Stimulated activated CD8-positive, alpha-beta memory T cell treated with anti-CD3 and anti-CD28 coated beads, Interleukin-12 subunit alpha, Interleukin-12 subunit beta, amount 100 ng/mL, for 1 hour (primary cell): ENCODE data around the gene HOXC9.

Source experiments
- DNase-seq: peaks from one replicate; pipeline ENCODE4 v3.0.0-alpha.2; 2020; ENCODE audit warnings: low read depth

The HOXC9 gene

GRCh38 chr12:54028314-54029201 is 28.6 kb downstream of the HOXC9 start, which contains the start of gene HOXC6:
HOXC6 (plus strand) TSS chr12:54028440; CDS start chr12:54028522, 82 bp downstream.
- no peak for DNase-seq

GRCh38 chr12:54029529-54030441 is 29.8 kb downstream of the HOXC9 start:
- DNase-seq = no peak

- DNase-seq = no peak
These were observed 30.5 kb downstream of the HOXC9 start for GRCh38 chr12:54030442-54030801.

GRCh38 chr12:54030889-54031471 is 31.0 kb downstream of the HOXC9 start:
- DNase-seq = no peak

GRCh38 chr12:54031480-54031879 is 31.5 kb downstream of the HOXC9 start:
- DNase-seq = no peak

GRCh38 chr12:54032086-54032619 is 32.2 kb downstream of the HOXC9 start:
- DNase-seq = no peak

- DNase-seq = peak; percentile 35
These were observed 32.7 kb downstream of the HOXC9 start, which contains the start of gene HOXC5 for GRCh38 chr12:54032627-54033100. HOXC5 (plus strand) TSS chr12:54033050; CDS start chr12:54033123, 73 bp downstream.

- no peak for DNase-seq
These were observed 33.4 kb downstream of the HOXC9 start for GRCh38 chr12:54033106-54033979.

GRCh38 chr12:54033980-54034784 is 34.2 kb downstream of the HOXC9 start:
- DNase-seq = no peak

GRCh38 chr12:54034785-54035310 is 34.9 kb downstream of the HOXC9 start:
- no peak for DNase-seq

GRCh38 chr12:54035568-54036264 is 35.8 kb downstream of the HOXC9 start:
- DNase-seq = no peak

- DNase-seq = no peak
These were observed 36.8 kb downstream of the HOXC9 start for GRCh38 chr12:54036620-54037359.

GRCh38 chr12:54037360-54038283 is 37.7 kb downstream of the HOXC9 start:
- no peak for DNase-seq

- no peak for DNase-seq
These were observed 38.4 kb downstream of the HOXC9 start for GRCh38 chr12:54038284-54038870.

- no peak for DNase-seq
These were observed 39.0 kb downstream of the HOXC9 start for GRCh38 chr12:54038871-54039414.

GRCh38 chr12:54039417-54040147 is 39.6 kb downstream of the HOXC9 start:
- DNase-seq = no peak
